Stimulated activated CD4-positive, alpha-beta T cell treated with anti-CD3 and anti-CD28 coated beads, Interleukin-15, amount 100 ng/mL, for 48 hours (primary cell): Measurements from ENCODE around the gene DYNC2H1.
"Not testable (repeated sequence)": the region's sequence is repeated elsewhere in the genome, so short reads cannot be mapped to it uniquely, and the experiment has no call there.

Experiments used
- DNase-seq, 2 donors: peaks; one replicate each; pipeline ENCODE4 v3.0.0-alpha.2; 2020; ENCODE audit warnings: low read depth in 2 of 2

The DYNC2H1 gene

DNA sequence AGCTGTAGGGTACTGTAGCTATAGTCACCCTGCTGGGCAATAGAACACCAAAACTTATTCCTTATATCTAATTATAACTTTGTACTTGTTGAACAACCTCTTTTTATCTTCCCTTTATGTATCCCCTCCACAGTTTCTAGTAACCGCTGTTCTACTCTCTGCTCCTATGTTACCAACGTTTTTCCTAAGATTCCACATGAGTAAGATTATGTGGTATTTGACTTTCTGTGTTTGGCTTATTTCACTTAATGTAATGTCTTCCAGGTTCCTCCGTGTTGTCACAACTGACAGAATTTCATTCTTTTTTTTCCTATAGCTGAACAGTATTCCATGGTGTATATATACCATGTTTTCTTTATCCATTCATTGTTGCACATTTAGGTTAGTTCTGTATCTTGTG, 258.4 kb downstream of the DYNC2H1 start:
- no peak for DNase-seq

DNA sequence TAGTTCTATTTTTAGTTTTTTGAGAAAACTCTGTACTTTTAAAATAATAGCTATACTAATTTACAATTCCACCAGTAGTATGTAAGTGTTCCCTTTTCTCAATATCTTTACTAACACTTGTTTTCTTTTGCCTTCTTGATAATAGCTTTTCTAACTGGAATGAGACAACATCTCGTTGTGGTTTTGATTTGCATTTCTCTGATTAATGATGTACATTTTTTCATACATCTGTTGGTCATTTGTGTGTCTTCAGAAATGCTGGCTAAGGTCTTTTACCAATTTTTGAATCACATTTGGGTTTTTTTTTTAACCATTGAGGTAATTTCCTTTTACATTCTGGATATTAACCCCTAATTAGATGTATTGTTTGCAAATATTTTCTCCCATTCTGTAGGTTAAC, 258.9 kb downstream of the DYNC2H1 start:
- DNase-seq, result no peak

DNA sequence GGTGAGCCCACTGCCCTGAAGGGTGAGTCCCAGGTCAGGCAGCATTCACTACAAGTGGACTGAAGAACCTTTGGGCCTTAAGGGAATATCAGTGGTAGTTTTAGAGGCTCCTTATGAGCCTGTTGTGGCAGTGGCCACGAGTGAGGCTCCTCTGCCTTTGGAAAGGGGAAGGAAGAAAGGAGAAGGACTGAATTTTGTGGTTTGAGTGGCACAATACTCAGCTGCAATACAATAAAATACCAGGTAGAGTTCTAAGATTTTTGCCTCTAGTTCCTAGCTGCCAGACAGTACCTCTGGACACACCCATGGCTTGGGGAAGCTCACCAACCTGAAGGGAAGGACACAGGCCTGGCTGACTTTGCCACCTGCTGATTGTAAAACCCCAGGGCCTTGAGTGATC, 260.9 kb downstream of the DYNC2H1 start:
- DNase-seq, result no peak

DNA sequence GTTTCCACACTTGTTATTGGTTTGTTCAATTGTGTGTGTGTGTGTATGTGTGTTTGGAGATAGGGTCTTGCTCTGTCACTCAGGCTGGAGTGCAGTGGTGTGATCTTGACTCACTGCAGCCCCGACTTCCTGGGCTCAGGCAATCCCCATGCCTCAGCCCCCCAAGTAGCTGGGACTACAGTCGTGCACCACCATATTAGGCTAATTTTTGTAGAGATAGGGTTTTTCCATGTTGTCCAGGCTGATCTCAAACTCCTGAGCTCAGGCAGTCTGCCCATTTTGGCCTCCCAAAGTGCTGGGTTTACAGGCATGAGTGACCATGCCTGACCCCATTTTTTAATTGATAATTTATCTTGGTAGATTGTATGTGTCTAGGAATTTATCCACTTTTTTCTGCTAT, 263.7 kb downstream of the DYNC2H1 start:
- no peak for DNase-seq

DNA sequence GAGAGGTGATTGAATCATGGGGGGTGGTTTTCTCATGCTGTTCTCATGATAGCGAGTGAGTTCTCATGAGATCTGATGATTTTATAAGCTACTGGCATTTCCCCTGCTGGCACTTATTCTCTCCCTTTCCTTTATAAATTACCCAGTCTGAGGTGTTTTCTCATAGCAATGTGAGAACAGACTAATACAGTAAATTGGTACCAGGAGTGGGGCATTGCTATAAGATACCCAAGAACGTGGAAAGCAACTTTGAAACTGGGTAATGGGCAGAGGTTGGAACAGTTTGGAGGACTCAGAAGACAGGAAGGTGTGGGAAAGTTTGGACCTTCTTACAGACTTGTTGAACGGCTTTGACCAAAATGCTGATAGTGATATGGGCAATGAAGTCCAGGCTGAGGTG, 265.0 kb downstream of the DYNC2H1 start:
- not testable (repeated sequence) for DNase-seq

DNA sequence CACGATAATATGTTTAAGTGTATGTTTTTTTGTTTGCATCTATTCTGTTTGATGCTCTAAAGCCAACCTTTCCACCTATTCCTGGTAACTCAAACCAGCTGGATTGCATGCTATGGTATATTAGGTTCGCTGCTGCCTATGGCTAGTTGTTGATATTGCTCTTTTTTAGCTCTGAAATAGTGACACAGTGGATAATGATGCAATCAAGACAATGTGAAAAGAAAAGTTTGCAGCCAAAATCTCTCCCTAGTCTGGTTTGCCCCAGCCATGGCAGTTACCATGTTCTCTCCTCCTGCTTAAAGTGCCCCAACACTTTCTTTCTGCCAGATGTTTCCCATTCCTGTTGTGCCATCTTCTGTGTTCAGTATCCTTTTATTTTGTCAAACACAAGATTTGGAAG, 269.7 kb downstream of the DYNC2H1 start:
- DNase-seq, result no peak

DNA sequence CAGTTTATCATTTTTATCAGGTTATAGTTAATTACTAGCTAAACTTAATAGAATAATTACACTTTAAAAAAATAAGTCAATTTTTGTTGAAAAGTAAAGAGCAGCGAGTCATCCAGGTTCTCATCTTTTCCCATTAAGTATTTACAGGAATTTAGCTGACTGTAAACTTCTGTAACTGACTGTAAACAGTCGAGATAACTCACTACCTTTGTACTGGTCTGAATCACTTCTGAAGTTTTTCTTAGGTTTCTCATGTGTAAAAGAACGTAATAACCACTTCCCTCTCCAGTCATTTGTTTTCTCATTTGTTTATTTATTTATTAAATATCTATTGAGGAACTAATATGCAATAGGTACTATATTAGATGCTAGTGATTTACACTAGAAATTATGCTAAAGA, 270.8 kb downstream of the DYNC2H1 start:
- no peak for DNase-seq

DNA sequence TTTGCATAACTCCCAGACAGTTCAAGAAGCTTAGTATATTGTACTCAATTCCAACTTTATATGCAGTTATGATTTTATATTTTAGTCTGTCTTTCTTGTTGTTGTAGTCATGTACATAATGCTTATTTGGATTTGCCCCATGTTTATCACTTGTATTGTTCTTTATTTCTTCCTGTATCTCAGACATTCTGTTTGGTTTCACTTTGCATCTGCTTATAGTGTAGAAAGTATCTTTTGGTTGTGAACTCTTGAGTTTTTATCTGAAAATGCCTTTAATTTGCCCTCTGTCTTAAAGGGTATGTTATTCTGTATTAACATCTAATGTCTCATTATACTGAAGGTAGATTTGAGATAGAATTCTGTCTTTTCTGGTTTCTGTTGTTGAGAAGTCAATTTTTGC, 275.4 kb downstream of the DYNC2H1 start:
- no peak for DNase-seq

DNA sequence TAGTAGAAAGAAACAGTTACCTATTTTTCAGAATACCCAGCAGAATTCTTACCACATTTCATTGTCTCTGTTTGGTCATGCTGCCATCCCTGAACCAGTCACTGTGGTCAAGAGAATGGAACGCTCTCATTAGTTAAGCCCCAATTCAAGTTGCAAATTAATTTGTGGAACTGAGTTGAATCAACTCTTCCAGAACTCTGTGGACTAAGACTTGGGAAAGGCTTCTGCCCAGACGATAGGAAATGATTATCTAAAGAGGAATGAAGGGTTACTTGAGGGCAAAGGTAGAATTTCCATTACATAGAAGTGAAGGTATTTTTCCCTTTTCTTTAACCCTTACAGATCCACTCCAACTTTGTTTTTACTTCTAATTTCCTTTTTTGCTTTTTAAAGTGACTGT, 286.4 kb downstream of the DYNC2H1 start:
- DNase-seq, result no peak

DNA sequence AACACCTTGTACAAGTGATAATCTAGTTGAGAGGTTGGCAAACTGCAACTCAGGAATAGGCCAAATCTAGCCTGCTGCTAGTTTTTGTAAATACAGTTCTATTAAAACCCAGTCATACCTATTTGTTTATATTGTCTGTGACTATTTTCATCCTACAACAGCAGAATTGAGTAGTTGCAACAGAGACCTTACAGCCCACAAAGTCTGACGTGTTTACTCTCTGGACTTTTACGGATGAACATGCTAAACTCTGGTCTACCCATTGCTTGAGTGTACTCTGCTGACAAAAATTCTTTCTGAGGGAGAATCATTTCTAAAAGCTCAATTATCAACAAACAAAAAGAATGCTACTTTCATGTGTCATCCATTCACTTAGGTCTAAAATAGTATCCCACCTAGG, 287.0 kb downstream of the DYNC2H1 start:
- DNase-seq, result no peak

DNA sequence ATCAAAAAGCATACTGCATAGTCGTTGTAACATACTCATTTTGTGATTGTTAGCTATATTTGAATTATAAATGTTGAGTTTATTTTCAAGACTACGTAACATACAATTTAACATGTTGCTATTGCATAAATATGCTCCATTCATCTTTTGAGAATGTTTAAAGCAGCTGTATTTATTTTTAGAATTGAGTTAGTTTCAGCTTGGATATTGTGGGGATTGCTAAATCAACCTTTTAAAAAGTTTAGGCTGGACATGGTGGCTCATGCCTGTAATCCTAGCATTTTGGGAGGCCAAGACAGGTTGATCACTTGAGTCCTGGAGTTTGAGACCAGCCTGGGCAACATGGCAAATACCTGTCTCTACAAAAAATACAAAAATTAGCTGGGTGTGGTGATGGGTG, 288.1 kb downstream of the DYNC2H1 start:
- DNase-seq, result no peak

DNA sequence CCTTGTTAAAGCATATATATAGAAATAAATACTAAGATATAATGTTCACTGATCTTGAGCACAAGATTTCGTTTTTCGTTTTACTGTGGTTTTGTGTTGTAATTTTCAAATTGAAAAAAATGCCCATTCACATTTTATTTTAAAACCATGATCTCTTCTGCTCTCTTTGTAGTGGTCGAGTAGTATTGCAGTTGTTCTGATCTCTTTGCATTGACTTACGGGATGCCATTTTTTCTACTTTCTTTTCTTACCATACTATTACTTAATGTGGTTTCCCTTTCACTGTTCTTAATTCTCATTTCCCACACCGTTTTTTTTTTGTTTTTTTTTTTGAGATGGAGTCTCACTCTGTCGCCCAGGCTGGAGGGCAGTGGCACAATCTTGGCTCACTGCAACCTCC, 289.6 kb downstream of the DYNC2H1 start:
- no peak for DNase-seq

DNA sequence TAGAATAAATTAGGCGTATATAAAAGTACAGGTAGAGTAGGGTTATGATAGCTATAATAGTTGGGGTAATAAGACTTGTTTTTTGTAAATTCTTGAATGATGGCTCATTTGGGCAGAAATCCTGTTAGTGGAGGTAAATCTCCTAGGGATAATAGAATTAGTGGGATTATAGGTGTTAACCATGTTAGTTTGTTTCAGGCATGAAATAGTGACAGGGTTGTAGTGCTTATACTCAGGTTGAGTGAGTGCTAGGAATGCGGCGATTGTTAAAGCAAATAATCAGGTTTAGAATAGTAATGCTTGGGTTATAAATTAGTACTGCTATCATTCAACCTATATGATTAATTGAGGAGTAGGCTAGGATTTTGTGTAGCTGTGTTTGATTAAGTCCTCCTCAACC, 297.1 kb downstream of the DYNC2H1 start:
- DNase-seq, result no peak

DNA sequence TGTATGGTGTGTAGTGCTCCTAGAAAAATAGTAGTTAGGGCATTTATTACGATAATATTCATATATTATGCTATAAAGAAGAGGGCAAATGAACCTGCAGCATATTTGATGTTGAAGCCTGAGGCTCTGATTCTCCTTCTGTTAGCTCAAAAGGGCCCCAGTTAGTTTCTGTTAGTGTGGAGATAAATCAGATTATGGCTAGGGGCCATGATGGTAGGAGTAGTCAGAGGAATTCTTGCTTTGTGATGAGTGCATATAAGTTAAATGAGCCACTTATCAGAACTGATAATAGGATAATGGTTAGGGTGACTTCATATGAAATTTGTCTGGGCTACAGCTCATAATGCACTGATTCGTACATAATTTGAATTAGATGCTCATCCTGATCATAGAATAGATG, 298.4 kb downstream of the DYNC2H1 start:
- no peak for DNase-seq

DNA sequence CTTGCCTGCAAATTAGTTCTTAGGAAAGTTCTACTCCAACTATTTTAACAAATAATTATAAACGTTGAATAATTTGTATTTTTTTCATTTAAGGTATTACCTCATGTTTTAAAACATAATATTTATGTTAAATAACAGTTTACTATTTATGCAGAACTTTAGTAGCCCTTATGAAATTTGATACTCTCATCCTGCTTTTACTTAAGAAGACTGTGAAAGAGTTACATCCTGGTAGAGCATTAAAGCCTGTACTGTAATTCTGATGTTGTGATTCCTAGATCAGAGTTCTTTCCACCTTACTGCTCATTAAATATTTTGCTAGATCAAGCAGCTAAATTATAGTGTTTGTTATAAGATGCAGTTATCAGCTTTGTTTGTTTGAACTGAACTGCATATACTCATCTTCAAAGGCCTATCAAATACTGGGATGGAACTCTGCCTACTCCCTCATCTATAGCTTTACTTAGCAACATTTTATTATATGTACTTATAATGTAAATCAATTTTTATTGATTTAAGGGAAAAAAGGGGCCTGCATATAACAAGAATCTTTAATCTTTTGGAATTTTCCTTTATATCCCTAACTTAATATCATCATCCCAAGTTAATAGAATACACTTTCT, 304.2 kb downstream of the DYNC2H1 start:
- no peak for DNase-seq

DNA sequence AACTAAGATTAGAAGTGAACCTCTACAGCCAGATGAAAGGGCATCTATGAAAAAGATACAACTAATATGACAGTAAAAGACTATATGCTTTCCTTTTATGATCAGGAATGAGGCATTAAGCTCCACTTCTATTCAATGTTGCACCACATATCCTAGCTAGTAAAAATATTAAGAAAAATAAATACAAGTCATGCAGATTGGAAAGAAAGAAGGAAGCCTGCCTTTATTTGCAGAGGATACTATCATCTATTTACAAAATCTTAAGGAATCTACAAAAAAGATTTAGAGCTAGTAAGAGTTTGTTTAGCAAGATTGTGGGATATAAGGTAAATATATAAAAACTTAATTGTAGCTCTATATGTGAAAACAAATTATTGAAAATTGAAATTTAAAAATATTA, 308.8 kb downstream of the DYNC2H1 start:
- no peak for DNase-seq

DNA sequence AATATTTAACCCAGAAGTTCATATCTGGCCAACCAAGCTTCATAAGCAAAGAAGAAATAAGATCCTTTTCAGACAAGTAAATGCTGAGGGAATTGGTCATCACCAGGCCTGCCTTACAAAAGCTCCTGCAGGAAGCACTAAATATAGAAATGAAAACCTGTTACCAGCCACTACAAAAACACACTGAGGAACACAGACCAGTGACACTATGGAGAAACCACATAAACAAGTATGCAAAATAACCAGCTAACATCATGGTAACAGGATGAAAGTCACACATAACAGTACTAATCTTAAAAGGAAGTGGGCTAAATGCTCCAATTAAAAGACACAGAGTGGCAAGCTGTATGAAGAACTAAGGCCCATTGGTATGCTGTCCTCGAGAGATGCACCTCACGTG, 311.4 kb downstream of the DYNC2H1 start:
- DNase-seq, result no peak

DNA sequence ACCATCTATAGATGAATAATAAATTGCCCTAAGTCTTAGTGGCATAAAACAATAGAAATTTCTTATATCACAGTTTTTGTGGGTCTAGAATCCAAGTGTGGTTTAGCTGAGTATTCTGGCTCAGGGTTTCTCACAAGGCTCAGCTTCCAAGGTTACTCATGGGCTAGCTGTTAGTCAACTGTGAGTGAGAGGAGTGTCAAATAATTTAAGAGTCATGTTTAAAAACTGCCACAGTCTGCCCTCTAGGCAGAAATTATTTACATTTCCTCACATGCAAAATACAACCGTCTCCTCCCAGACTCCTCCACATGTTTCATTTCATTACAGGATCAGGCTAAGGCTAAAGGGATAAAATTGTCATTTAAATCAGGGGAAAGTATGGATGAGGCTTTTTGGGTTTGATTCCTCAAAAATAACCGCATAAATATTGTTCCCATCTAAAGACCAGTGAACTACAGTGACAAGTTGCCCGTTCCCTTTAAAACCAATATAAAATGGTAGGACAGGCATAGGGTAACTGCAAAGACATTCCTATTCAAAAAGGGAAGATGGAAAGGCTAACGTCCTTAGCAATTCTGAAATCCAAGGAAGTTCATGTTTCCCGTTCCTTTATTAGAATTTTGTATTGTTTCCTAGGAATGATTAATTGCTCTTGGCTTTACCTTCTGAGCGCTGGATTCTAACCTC, 324.3 kb downstream of the DYNC2H1 start:
- no peak for DNase-seq

DNA sequence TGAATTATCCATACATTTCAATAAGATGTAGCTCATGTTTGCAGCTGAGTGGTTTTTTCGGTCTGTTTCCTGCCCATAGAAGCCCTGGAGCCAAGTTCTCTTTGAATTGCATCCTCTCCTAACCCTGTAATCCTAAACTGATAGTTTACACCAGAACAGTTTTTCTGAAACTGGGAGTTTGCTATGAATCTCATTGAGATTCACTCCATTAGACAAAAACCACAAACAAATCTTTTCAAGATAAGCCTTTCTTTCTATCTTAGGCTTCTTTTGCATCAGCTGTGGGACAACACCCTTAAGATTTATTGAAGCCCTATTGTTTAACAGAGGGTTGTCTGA, 324.8 kb downstream of the DYNC2H1 start:
- DNase-seq, result no peak

DNA sequence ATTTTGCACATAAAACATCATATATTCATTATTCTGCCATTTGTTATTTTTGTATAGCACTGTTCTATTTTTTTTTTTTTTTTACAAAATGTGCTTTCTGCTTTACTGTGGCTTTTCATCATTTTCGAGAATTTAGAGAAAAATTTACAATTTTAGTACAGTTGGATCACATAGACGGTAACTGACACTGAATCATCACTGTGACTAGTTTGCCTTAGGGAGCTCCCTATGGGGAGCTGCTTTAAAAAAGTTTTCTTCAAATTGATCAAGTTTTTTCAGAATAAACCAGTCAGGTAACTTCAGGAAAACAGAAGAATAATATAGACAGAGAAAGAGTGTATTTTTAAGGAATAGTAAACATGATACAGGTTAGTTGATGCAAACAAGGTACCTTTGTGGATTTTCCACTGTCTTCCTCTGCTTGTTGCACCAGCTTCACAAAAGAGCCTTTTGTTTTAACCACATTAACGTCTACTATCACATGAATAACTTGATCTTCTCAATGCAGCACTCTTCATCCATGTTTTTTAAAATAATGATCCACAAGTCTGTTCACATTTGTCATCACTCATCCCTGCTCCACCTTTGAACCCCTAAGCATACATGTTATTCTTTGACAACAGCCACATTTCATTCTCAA, 327.0 kb downstream of the DYNC2H1 start:
- DNase-seq, result no peak

DNA sequence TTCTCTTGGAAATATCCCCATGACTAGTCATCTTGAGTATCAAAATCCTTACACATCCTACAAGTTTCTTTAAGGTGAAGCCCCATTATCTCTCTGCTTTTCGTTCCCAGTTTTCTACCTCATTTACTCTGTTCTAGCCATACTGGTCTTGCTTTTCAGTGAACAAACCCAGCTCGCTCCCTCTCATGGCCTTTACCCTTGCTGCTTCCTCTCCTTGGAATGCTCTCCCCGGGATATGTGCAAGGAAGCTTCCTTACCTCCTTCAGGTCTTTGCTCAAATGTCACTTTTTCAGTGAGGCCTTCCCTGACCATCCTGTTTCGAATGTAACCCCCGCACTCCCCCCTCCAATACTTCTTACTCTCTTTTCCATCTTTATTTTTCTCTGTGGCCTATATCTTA, 331.8 kb downstream of the DYNC2H1 start:
- no peak for DNase-seq

DNA sequence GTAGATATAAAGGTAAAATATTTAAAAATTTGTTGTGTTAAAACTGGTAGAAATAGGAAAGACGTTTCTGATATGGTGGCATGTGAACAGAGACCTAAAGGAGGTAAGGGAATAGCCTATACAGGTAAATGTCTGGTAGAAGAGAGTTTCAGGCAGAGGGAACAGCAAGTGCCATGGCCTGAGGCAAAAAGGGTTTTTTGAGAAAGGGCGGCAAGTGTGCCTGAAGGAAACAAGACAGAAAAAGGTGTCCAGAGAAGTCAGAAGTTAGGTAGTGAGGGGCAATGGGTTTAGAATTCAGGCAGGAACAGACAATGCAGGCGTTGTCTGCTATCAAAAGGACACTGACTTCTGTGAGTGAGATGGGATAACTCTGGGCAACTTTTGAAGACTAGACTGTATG, 339.7 kb downstream of the DYNC2H1 start:
- no peak for DNase-seq

DNA sequence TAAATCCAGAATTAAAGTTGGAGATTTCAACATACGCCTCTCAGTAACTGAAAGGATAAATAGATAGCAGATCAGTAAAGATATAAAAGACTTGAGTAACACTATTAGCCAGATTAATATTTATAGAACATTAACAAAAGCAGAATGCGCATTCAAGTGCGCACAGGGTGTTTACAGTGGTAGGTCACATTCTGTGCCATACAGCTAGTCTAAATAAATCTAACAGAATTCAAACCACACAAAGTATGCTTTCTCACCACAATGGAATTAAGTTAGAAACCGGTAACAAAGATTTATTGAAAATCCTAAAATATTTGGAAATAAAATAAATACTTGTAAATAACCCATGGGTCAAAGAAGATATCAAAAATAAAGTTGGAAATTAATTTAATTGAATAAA, 341.0 kb downstream of the DYNC2H1 start:
- no peak for DNase-seq

DNA sequence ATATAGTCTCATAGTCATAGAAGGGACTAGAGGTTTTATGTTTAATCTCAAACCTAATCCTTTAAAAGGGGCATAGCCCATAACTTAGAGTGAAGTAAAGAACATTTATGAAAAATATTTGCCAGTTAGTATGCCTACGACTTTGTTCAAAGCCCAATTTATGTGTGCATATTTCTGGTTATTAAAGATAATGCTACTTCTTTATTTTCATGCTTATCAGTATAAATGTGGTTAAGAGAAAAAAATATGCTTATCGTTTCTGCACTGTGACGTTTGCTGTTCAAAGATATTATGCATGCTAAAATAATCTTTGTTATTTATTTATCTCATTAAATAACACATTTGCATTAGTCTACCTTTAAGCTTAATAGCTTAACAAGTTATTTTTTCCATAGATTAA, 343.9 kb downstream of the DYNC2H1 start:
- no peak for DNase-seq
